DOHH2 (cell line): ENCODE results near the gene DEFB127.
"Not testable (repeated sequence)": the region's sequence is repeated elsewhere in the genome, so short reads cannot be mapped to it uniquely, and the experiment has no call there.

ENCODE experiments used
- CTCF ChIP-seq: fragments of 200-600 bp; sonication (generic); IDR thresholded peaks from one replicate; pipeline ENCODE4 v1.5.1; 2014; ENCODE audit warnings: antibody characterized with exemption, mild to moderate bottlenecking, low read depth, low read length; ENCODE audit not compliant: poor library complexity, severe bottlenecking
- EZH2phosphoT487 ChIP-seq: fragments of 200-600 bp; sonication (generic); IDR thresholded peaks from 2 replicates; pipeline ENCODE4 v1.6.1; 2017; ENCODE audit warnings: borderline replicate concordance, mild to moderate bottlenecking, antibody characterized with exemption, low read length, moderate library complexity, mixed read lengths

GRCh38 chr20:203630-204029 is 46.4 kb downstream of the DEFB127 start:
- TF ChIP-seq CTCF, EZH2phosphoT487: not testable (repeated sequence)
